Mesenteric fat pad (tissue), 1 donor: ENCODE data around the gene BAG3. TPM values are rescaled to one million over a fixed set of nuclear protein-coding genes. Genes with fewer than 3 reads are reported as not detected.
A peak's percentile ranks its signal among the peaks of the same experiment; 100 is the strongest.
"Not testable (repeated sequence)": the region's sequence is repeated elsewhere in the genome, so short reads cannot be mapped to it uniquely, and the experiment has no call there.

Experiments
- DNase-seq: peaks from one replicate; pipeline ENCODE4 v3.0.0-alpha.2; 2020; ENCODE audit warnings: low spot score
- total RNA-seq: library from RNA; stranded (reverse); fragmentation: NEBNext Ultra II Directional; extraction: Animal tissue kit (Norgen Biotek cat#: 25700); gene quantifications from one replicate; pipeline ENCODE4 v1.2.1, GENCODE V29; 2021
- donor health status: DM: yes; HTN: yes; CAD: no.

Gene BAG3
- total RNA-seq, 1 donor from 2014 or later = 83.3 TPM

DNA sequence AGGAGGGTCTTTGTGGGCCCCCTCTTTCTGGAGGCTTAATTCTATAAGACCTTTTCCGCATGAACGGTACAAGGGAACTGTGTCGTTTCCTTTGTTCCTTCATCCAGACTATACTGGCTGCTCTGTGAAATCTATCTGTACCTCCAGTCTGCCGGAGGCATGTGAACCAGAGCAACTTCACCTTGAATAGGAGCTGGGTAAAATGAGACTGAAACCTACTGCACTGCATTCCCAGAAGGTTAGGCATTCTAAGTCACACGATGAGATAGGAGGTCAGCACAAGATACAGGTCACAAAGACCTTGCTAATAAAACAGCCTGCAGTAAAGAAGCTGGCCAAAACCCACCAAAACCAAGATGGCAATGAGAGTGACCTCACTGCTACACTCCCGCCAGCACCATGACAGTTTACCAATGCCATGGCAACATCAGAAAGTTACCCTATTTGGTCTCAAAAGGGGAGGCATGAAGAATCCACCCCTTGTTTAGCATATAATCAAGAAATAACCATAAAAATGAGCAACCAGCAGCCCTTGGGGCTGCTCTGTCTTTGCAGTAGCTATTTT lies 37.9 kb downstream of the BAG3 start:
- DNase-seq = no peak

DNA sequence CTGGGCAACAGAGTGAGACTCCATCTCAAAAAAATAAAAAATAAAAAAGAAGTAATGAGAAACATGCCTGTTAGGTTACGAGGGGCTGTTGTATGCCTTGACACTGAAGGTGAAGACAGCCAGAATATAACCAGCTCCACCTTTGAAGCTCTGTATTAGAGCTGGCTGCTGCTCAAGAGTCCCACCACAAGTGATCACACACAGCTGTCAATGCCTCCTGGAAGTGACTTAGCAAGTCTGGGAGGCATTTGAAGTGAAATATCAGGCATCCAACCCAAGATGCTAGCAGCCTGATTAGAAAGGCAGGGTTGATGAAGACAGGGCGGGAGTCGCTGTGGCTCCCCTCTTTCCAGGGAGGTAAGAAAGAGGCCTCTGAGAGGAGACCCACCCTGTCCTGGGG lies 40.5 kb downstream of the BAG3 start:
- DNase-seq = no peak

DNA sequence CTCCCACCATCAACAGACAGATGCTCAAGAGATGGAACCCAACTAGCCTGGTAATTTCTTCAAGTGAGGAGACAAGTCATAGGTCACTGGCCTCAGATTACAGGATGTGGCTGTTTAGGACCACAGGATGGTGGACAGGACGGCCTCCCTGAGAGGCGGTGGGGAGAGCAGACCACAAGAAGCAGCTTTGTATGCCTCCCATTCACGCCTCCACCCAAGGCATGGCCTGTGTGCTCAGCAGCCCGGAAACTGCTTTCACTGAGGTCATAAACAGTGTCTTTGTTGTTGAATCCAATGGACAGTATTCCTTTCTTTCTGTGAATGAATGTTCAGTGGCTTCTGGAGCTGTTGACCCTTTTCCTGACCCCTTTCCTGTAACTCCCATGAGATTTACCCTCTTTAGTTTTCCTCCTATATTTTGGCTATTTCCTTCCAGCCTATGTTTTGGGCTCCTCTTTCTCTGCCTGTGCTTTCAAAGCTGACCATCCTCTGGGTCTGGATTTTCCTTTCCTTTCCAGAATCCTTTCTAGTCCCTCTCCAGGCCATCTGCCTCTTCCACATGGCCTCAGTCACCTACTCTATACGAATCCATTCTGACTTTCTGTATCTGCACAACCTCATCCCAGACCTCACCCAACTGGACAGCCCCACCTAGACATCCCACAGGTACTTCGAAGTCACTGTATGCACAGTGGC lies 42.2 kb downstream of the BAG3 start:
- no peak for DNase-seq

DNA sequence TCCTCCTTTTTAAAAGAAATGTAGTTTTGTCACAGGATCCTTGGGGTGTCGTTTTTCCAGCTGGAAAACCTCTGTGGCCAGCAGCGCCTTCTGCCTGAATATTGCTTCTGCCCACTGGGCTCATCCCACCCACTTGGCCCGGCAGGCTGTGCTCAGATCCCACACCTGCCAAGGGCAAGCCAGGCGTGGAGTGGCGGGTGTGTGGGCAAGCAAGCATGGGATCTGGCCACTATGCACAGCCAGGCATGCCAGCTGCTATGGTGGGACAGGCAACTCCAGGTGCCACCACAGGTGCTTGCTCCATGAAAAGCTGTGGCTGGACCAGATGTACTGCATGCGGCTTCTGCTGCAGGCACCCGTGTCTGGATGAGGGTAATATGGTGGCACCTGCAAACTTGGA lies 43.4 kb downstream of the BAG3 start:
- no peak for DNase-seq

DNA sequence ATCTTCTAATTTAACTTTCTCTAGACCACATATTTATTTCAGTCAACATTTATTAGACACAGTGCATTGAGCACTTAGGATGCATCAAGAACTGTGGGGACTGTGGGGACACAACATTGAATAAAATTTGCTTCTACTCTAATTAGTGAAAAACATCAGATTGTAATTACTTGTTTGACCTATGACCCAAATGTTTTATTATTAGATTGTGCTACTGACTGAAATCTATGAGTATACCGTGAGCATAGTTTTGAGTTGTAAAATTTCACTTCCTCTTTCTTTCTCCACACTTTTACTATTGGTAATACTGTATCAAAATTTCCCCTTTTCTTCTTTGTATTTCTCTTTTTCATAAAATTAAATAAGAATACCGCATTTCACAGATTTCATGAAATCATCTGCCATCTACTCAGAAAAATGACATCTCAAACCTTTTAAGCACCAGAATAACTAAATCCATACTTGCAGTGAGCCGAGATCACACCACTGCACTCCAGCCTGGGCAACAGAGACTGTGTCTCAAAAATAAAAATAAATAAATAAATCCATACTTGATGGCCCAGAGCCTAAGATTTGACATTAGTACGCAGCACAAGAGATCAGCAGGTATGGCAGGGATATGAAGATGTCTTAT lies 49.3 kb downstream of the BAG3 start:
- DNase-seq = no peak

DNA sequence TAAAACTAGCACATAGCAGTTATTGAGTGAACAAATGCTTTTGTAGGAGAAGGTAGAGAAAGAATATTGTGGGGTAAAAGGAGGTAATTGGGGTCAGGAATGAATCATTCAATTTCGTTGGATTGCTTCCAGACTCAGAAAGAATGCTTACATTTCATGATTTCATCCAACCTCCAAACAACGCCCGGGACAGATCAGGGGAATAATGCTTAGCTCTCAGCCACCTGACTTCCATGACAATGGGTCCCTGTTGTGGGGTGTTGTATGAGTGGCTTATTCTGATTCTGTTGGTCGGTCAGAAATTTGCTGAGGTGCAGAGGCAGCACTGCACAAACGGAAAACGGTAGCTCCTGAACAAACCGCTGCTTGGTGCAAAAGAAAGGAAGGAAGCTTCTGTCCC lies 50.7 kb downstream of the BAG3 start:
- DNase-seq = no peak

DNA sequence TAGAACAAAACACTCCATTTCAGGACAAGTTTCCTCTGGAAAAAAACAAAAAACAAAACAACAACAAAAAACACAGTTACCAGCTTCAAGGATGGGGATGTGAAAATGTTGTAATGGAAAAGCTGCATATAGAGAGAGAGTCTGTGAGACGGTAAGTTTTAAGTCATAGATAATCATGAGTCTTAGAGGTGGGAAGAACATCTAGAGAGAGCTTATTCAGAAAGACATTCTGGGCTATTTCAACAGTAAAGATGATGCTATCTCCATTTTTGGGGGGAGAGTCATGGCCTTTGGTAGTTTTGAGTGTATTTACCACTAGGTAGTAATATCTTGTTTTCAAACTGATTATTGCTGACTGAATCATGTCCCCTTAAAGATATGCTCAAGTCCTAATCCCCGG lies 51.4 kb downstream of the BAG3 start:
- DNase-seq = no peak

DNA sequence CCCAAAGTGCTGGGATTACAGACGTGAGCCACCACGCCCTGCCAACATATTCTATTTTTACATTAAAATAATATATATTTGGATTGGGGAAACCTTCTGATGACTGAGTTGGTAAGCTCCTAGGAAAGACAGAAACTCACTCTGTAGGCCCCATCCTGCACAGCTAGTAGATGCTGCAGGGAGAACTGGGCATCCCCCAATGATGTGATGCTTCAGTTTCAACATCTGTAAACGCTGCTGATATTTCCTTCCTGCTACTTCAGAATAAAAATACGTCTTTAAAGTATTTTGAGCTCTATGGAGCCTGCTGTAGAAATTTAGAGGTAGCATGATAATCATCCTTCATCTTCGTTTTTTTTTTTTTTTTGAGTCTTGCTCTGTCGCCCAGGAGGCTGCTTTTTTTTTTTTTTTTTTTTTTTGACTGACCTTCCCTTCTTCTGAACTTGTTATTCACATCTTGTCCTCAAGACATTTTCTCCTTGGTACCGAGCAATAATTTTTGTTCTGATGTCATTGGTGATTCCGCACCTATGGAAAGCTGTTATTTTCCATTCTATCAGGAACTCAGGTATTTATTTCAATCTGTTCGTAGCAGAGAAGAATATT lies 52.8 kb downstream of the BAG3 start:
- DNase-seq = no peak

DNA sequence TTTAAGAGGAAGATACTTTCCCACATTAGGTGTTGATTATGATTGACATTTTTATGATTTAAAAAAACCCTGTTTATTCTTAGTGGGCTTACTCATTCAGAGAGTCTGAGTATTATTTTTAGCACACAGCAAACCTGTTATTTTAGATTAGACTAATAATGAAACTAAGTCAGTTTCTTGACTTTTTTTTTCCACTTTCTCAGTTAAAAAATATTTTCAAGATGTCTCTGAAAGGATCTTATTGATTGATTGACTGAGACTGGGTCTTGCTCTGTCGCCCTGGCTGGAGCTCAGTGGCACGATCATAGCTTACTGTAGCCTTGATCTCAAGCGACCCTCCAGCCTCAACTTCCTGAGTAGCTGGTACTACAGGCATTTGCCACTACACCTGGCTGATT lies 54.3 kb downstream of the BAG3 start:
- DNase-seq = no peak

DNA sequence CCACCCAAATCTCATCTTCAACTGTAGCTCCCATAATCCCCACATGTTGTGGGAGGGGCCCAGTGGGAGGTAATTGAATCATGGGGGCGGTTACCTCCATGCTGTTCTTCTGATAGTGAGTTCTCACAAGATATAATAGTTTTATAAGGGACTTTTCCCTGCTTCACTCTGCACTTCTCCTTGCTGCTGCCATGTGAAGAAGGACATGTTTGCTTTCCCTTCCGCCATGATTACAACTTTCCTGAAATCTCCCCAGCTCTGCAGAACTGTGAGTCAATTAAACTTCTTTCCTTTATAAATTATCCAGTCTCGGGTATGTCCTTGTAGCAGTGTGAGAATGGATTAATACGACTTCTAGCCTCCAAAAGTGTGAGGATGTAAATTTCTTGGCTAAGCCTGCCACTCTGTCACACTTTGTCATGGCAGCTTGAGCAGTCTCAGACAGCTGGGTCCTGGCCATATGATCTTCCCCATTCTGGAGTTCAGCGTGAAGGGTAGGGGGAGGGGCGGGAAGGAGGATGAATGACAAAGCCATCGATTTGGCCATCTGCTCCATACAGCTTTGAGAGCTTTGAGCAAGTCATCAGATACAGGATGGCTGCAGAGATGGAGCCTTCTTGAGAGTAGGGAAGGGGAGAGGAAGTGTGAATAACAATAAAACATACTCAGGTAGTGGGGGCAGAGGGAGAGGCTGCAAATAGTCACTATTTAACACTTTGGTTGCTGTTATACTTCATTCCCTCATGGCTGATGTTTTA lies 55.5 kb downstream of the BAG3 start:
- no peak for DNase-seq

DNA sequence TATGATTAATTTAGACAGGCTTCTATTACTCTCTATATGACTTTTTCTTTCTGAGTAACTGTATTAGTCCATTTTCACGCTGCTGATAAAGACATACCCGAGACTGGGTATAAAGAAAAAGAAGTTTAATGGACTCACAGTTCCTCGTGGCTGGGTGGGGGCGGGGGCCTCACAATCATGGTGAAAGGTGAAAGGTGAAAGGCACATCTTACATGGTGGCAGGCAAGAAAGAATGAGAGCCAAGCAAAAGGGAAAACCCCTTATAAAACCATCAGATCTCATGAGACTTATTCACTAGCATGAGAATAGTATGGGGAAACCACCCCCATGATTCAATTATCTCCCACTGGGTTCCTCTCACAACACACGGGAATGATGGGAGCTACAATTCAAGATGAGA lies 56.2 kb downstream of the BAG3 start:
- not testable (repeated sequence) for DNase-seq

DNA sequence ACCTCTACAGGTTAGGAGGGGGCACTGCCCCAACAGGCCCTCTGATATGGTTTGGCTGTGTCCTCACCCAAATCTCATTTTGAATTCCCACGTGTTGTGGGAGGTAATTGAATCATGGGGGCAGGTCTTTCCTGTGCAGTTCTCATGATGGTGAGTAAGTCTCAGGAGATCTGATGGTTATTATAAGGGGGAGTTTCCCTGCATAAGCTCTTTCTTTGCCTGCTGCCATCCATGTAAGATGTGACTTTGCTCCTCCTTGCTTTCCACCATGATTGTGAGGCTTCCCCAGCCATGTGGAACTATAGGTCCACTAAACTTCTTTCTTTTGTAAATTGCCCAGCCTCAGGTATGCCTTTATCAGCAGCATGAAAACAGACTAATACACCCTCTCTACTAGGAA lies 59.8 kb downstream of the BAG3 start:
- DNase-seq = not testable (repeated sequence)

DNA sequence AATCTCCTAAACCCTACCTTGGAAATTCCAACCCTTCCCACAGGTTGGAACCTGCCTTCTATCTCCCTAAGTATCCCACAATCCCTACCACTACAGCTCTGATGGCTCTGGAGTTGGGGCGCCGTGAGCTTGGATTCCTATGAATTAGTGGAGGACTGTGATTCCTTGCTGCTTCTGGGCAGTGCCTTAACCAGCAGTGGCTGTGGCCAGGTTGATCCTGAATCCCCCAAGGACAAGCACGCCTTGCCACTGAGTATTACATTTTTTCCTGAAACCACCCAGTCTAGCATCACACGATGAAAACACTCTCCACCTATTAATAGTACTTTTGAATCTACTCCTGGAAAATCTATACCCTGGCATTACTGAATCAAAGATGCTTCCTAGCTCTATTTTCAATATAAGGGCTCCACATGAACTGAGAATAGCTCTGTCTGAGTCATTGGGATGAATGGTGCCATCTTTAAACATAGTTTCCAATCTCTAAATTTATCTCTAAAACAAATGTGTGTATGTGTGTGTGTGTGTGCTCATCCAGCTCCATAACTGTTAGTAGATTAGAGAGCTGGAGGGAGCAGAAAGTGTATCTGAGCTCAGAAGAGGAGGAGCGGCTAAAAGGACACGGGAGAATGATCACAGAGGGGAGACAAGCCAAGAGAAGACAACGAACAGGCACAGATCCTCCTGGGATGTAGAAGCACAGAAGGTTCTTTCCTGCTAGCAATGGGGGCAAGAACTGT lies 62.7 kb downstream of the BAG3 start:
- peak; percentile 47 for DNase-seq

DNA sequence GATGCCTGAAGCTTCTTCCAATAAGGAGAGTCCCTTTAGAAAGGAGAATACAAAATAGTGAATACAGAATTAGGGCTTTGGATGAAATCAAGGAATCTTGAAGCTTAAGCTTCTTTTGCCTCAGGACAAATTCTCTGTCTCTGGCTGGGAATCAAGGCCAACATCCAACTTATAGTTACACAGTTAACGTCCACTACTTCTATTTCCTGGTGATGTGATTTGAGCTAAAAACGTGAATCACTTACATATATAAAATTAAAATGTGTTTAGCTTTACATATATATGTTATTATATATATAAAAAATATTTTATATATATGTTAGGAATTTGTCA lies 63.3 kb downstream of the BAG3 start:
- DNase-seq = no peak

DNA sequence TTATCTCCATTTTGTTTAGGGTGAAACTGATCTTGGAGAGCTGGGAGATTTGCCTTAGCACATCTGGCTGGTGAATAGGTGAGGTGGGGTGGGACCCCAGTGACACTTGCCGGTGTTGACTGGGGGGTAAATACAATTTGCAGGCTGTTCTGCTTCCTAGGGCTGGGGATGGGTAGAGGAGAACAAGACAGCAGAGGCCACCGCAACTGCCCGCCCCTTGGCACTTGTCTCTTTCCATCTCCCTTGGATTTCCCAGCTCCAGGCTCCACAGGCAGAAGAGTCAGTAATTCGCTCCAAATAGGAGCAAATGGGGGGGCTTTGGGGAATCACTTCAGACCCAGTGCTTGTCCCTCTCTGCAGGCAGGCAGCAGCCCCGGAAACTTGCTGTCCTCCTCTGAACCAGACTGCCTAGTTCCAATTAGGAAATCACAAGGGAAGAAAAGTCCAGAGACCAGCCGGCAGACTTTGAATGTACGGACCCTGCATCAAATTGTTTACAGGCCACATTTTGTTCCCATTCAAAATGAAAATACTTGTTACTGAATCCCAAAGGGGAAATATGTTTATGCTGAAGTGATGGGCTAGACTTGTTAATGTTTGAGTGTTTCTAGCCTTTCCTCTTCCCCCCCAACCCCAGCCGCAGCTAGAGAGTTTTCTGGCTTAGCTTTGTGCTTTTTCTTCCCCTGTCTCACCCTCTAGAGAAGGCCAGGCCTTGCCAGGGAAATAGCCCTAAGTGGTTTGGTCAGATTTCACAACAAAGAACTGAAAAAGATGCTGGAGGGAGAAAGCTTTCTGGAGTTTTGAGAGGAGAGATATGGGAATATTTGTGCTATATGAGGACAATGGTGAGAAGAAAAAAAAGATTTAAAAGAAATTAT lies 64.7 kb downstream of the BAG3 start:
- DNase-seq = no peak

DNA sequence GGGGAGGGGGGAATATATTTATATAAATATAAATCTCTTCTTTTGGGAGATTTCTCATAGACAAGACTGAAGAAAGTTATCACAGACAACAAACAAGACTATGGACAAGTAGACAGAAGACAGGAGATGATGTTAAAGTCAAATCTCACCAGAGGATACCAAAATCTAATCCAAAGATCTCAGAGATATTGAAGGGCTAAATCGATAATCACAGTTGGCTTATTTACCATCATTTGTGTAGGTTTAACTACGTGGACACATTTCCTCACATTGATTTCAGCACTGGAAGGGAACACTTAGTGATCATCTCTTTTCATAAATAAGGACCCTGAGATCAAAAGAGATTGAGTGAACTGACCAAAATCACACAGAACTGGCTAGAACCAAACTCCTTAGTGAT lies 72.0 kb downstream of the BAG3 start:
- DNase-seq = no peak

DNA sequence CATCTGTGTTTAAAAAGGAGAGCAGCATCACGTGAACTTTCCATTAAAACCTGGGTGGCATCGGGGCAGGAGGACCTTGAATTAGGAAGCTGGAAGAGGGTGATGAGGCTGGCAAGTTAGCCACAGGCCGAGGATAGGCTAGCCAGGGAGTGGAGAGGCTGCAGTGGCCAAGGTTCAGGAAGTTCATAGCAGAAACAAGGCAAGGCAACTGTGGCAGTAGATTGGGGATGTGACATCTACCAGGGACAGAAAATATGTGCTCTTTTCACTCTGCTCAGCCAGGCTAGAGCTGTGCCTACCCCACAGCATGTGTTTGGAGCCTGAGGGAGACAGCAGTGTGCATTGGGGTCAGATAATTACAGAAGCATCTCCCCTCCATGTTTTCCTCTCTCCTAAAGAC lies 72.4 kb downstream of the BAG3 start:
- DNase-seq = no peak

DNA sequence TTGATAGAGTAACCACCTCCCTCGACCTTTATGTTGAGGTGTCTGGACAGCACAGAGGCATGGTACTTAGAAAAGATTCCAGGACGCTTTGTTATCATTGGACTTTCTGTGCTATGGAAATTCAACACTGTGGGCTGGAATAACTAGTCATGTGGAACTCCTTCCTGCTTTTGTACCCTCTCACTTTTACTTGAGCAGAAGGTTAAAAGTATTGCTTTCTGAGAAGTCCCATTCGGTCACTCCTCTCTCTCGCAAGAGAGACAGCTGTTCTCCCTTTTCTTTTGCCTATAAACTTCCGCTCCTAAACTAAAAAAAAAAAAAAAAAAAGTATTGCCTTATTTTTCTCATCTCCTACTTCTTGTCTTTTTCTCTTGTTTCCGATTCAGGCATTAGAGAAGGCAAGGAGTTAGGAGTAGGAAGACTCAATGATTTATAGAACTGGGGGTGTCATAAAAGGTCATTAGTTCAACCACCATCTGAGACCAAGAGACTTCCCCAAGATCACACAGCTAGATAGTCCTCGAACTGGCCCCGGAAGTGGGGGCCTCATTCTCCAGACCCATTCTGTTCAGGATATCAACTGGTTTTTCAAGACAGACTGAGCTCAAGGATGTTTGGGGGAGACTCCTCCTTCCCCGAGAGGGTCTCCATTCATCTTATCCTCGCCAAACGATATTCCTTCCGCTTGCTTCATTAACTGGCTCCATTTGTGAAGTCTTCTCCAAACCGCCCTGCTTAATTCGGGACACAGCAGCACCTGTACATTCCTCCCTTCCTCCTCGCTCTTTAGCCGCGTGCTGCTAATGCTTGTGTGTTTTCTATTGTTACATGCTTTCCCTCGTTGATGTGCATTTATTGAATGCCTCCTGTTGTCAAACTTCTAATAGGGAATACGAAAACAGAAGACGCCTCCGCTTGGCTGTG lies 73.7 kb downstream of the BAG3 start:
- no peak for DNase-seq

DNA sequence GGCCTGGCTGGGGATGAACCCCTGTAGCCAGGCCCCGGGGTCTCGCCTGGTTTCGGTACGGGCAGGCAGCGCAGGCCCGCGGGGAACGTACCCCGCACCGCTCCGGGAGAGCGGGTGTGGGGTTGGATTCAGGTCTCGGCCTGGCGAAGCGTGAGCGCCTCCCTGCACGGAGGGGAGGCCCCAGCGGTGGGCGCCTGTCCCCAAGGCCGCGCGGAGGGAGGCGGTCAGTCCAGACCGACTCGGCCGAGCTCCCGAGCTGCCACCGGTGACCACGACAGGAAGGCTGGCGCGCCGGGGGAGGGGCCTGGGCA lies 74.3 kb downstream of the BAG3 start:
- no peak for DNase-seq
